HG03460 (cell line): ENCODE data around the gene BRD8.
"Not testable (repeated sequence)": the region's sequence is repeated elsewhere in the genome, so short reads cannot be mapped to it uniquely, and the experiment has no call there.

Experiments used
- ATAC-seq: cut with Tn5 transposase; IDR thresholded peaks from one replicate; pipeline ENCODE4 v1.9.1; 2021; ENCODE audit not compliant: unreplicated experiment

The BRD8 gene

GRCh38 chr5:138159666-138160065 lies 18.8 kb downstream of the BRD8 start:
- ATAC-seq, result no peak

- ATAC-seq, result no peak
Observed at GRCh38 chr5:138157626-138158025, 20.8 kb downstream of the BRD8 start.

- not testable (repeated sequence) for ATAC-seq
Observed at GRCh38 chr5:138155977-138156376, 22.5 kb downstream of the BRD8 start.

GRCh38 chr5:138149530-138149929 lies 28.9 kb downstream of the BRD8 start:
- ATAC-seq, result no peak

- no peak for ATAC-seq
Observed at GRCh38 chr5:138148811-138149210, 29.6 kb downstream of the BRD8 start.

GRCh38 chr5:138143578-138143977 lies 34.9 kb downstream of the BRD8 start:
- ATAC-seq, result not testable (repeated sequence)

GRCh38 chr5:138141734-138142133 lies 36.7 kb downstream of the BRD8 start:
- ATAC-seq, result no peak

GRCh38 chr5:138140268-138140667 lies 38.2 kb downstream of the BRD8 start:
- ATAC-seq, result no peak

- no peak for ATAC-seq
Observed at GRCh38 chr5:138139781-138140090, 38.7 kb downstream of the BRD8 start.

GRCh38 chr5:138138949-138139780 lies 39.3 kb downstream of the BRD8 start, which contains the start of gene NME5:
TSS of gene NME5 (minus strand) at chr5:138139428. CDS start at chr5:138138780, 648 bp downstream.
- ATAC-seq, result no peak

GRCh38 chr5:138132543-138132942 lies 45.9 kb downstream of the BRD8 start:
- ATAC-seq, result no peak

GRCh38 chr5:138129347-138129746 lies 49.1 kb downstream of the BRD8 start:
- no peak for ATAC-seq

GRCh38 chr5:138128334-138128733 lies 50.1 kb downstream of the BRD8 start:
- no peak for ATAC-seq

GRCh38 chr5:138115254-138115653 lies 63.2 kb downstream of the BRD8 start:
- no peak for ATAC-seq

GRCh38 chr5:138111937-138112336 lies 66.5 kb downstream of the BRD8 start:
- ATAC-seq, result no peak

- no peak for ATAC-seq
Observed at GRCh38 chr5:138111181-138111580, 67.2 kb downstream of the BRD8 start.

GRCh38 chr5:138110266-138110963 lies 68.0 kb downstream of the BRD8 start:
- ATAC-seq, result no peak

GRCh38 chr5:138109463-138110265 lies 68.8 kb downstream of the BRD8 start:
- ATAC-seq, result no peak

GRCh38 chr5:138107213-138107612 lies 71.2 kb downstream of the BRD8 start:
- ATAC-seq, result no peak

- no peak for ATAC-seq
Observed at GRCh38 chr5:138105709-138106108, 72.7 kb downstream of the BRD8 start.

GRCh38 chr5:138103319-138103637 lies 75.2 kb downstream of the BRD8 start:
- ATAC-seq, result no peak
